Naive thymus-derived CD8-positive, alpha-beta T cell (primary cell): ENCODE measurements around the gene BET1L. TPM values are rescaled to one million over a fixed set of nuclear protein-coding genes. Genes with fewer than 3 reads are reported as not detected.
"Not testable (repeated sequence)": the region's sequence is repeated elsewhere in the genome, so short reads cannot be mapped to it uniquely, and the experiment has no call there.

ENCODE experiments used
- ATAC-seq, 2 donors: fragments of 150-1000 bp; cut with Tn5 transposase in 1 of 2; sonication (Bioruptor Pico), chemical (Tn5 transposase) in 1 of 2; 1 replicate in 1 of 2; 2 replicates in 1 of 2; pipeline ENCODE4 v1.10.0; 2021; ENCODE audit warnings: mild to moderate bottlenecking in 2 of 2, moderate library complexity in 2 of 2
- POLR2A ChIA-PET: fragments of 350-600 bp; sonication (Branson Sonifier 250); formaldehyde crosslinking; loops from one replicate; lab custom pipeline; 2021; ENCODE audit warnings: antibody characterized with exemption; lab: Charles Lee
- DNase-seq, 10 donors: peaks; one replicate each; pipeline versions ENCODE4 v3.0.0 to v3.0.0-alpha.2; 2020 to 2022
- H3K27ac Mint-ChIP-seq, 10 donors: one replicate each; pipeline ENCODE4 v1.8.0; 2020 to 2022; ENCODE audit warnings: mild to moderate bottlenecking in 10 of 10, mixed read lengths in 10 of 10, moderate library complexity in 4 of 10, inconsistent platforms in 1 of 10
- H3K27me3 Mint-ChIP-seq, 5 donors: one replicate each; pipeline ENCODE4 v1.8.0; 2021 to 2022; ENCODE audit warnings: mixed read lengths in 5 of 5
- H3K36me3 Mint-ChIP-seq, 3 donors: one replicate each; pipeline ENCODE4 v1.8.0; 2020 to 2022; ENCODE audit warnings: mixed read lengths in 3 of 3, mild to moderate bottlenecking in 2 of 3, inconsistent platforms in 1 of 3
- H3K4me1 Mint-ChIP-seq, 4 donors: one replicate each; pipeline ENCODE4 v1.8.0; 2021 to 2022; ENCODE audit warnings: mixed read lengths in 4 of 4
- H3K4me3 Mint-ChIP-seq, 10 donors: one replicate each; pipeline ENCODE4 v1.8.0; 2020 to 2022; ENCODE audit warnings: mild to moderate bottlenecking in 10 of 10, mixed read lengths in 10 of 10, moderate library complexity in 6 of 10, inconsistent platforms in 1 of 10
- H3K9me3 Mint-ChIP-seq, 9 donors: one replicate each; pipeline ENCODE4 v1.8.0; 2020 to 2022; ENCODE audit warnings: mixed read lengths in 9 of 9, mild to moderate bottlenecking in 3 of 9, inconsistent platforms in 1 of 9, moderate library complexity in 1 of 9
- polyA plus RNA-seq, 3 donors: library from polyadenylated mRNA; unstranded; fragments of 300-500 nt; fragmentation: Illumina TruSeq; gene quantifications; one replicate each; pipeline ENCODE4 v1.2.3, GENCODE V29; 2021
- total RNA-seq, 8 experiments: library from RNA in 2 of 8; stranded (reverse) in 2 of 8; gene quantifications; one replicate each; pipeline ENCODE4 v1.2.3 and lab custom pipeline; 2021 to 2026

The BET1L gene
- total and polyA plus RNA-seq, 5 experiments from 2014 or later, result 24.0 to 122 (median 75.2) TPM

GRCh38 chr11:241634-242033 is 34.4 kb upstream of the BET1L start:
- POLR2A ChIA-PET, result interaction anchor here (1.1 to 1.2 kb wide), 2 partner anchors 9 to 27 kb away, joined by 3 read pairs; no protein-coding TSS in a partner anchor
- Mint-ChIP-seq H3K27ac (peak overlapping the region in 7 of 10 donors; percentile 5 to 58 (median 28)), H3K9me3 (no peaks in the 10 kb centered on the region), H3K27me3 (no peaks in the 10 kb centered on the region), H3K4me1 (peaks cover 16 to 50% (median 42%) of the 10 kb centered on the region in 4 donors), H3K4me3 (peak overlapping the region in 1 of 10 donors; percentile 25), H3K36me3 (peaks cover 5 to 75% (median 17%) of the 10 kb centered on the region in 3 donors)
- no peak for ATAC-seq
- no peak for DNase-seq

DNA sequence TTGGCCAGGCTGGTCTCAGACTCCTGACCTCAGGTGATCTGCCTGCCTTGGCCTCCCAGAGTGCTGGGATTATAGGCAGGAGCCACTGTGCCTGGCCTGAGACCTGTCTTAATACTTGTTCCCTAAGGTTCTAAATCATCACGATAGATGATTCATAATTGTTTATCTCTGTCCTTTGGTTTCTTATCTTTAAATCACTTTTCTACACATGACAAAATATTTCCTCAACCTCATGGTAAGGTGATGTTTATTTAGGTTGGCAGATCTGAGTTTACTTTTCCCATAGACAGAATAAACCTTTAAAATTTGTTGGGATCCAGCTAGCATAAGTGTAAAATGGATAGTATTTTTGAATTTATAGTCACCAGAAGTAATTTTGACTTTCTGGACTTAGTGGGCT is 33.1 kb upstream of the BET1L start:
- H3K27me3 Mint-ChIP-seq, result no peaks in the 10 kb centered on the region
- peaks cover 7 to 62% (median 16%) of the 10 kb centered on the region in 3 donors for H3K36me3 Mint-ChIP-seq
- H3K27ac Mint-ChIP-seq, result peak overlapping the region in 3 of 10 donors; percentile 1 to 67 (median 65)
- ATAC-seq (no peak), DNase-seq (no peak)
- peaks cover 20 to 54% (median 48%) of the 10 kb centered on the region in 4 donors for H3K4me1 Mint-ChIP-seq
- POLR2A ChIA-PET, result interaction anchor here (0.6 kb wide), 1 partner anchor 35 kb away, joined by 4 read pairs; no protein-coding TSS in a partner anchor
- H3K9me3 Mint-ChIP-seq, result no peaks in the 10 kb centered on the region
- no peak overlapping the region for H3K4me3 Mint-ChIP-seq

DNA sequence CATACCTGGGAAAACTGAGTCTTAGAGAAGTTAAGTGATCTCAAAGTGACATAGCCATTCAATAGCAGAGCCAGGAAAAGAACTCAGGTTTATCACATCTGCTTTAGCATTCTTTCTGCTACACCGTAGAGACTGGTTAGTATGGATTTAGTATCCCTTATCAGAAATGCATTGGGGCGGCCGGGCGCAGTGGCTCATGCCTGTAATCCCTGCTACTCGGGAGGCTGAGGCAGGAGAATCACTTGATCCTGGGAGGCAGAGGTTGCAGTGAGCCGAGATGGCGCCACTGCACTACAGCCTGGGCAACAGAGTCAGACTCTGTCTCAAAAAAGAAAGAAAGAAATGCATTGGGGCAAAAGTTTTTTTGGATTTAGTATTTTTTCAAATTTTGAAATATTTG is 31.1 kb upstream of the BET1L start:
- H3K27ac Mint-ChIP-seq, result peak overlapping the region in 7 of 10 donors; percentile 39 to 100 (median 86)
- peaks cover 19 to 60% (median 51%) of the 10 kb centered on the region in 4 donors for H3K4me1 Mint-ChIP-seq
- not testable (repeated sequence) for H3K9me3 Mint-ChIP-seq, H3K27me3 Mint-ChIP-seq, ATAC-seq, DNase-seq
- POLR2A ChIA-PET, result interaction anchor here (1.1 to 6.3 kb wide), 5 partner anchors 8 to 169 kb away, joined by 3 to 76 read pairs (median 15); partner anchors contain the start of genes BET1L, PGGHG and RIC8A
- peak overlapping the region in 9 of 10 donors; percentile 29 to 99 (median 97) for H3K4me3 Mint-ChIP-seq
- peaks cover 4 to 43% (median 13%) of the 10 kb centered on the region in 3 donors for H3K36me3 Mint-ChIP-seq

GRCh38 chr11:236774-237767 is 29.9 kb upstream of the BET1L start, which contains the start of gene PSMD13:
Gene PSMD13 (plus strand): TSS chr11:236976. CDS start chr11:237050, 74 bp downstream.
- Mint-ChIP-seq H3K36me3 (peaks cover 4 to 40% (median 8%) of the 10 kb centered on the region in 3 donors), H3K4me1 (peaks cover 20 to 61% (median 46%) of the 10 kb centered on the region in 4 donors), H3K4me3 (peak within 1 kb of the TSS; percentile 93 to 99 (median 98))

GRCh38 chr11:235997-236773 is 29.0 kb upstream of the BET1L start, which contains the start of gene SIRT3:
Gene SIRT3 (minus strand): TSS chr11:236342. CDS start chr11:236328, 14 bp downstream.
- POLR2A ChIA-PET, result interaction anchor here (1.2 to 6.3 kb wide), 10 partner anchors 10 to 171 kb away, joined by 3 to 76 read pairs (median 7); partner anchors contain the start of genes BET1L, NLRP6, PGGHG and RIC8A
- peak within 1 kb of the TSS; percentile 89 to 100 (median 100) for H3K27ac Mint-ChIP-seq
- ATAC-seq (peak; percentile 85 to 87), DNase-seq (peak; percentile 82 to 92 (median 87))
- H3K27me3 Mint-ChIP-seq, result no peaks in the 10 kb centered on the region
- peaks cover 4 to 31% (median 5%) of the 10 kb centered on the region in 3 donors for H3K36me3 Mint-ChIP-seq
- H3K4me3 Mint-ChIP-seq, result peak within 1 kb of the TSS; percentile 93 to 99 (median 98)
- H3K9me3 Mint-ChIP-seq, result no peaks in the 10 kb centered on the region
- peaks cover 14 to 52% (median 41%) of the 10 kb centered on the region in 4 donors for H3K4me1 Mint-ChIP-seq

More at GRCh38 chr11:236774-237767, 29.9 kb upstream of the BET1L start, which contains the start of gene PSMD13:
- Mint-ChIP-seq H3K9me3 (no peaks in the 10 kb centered on the region), H3K27me3 (no peaks in the 10 kb centered on the region), H3K27ac (peak within 1 kb of the TSS; percentile 89 to 100 (median 100))
- POLR2A ChIA-PET, result interaction anchor here (0.6 to 6.3 kb wide), 16 partner anchors 10 to 219 kb away, joined by 3 to 76 read pairs (median 4); partner anchors contain the start of genes BET1L, NLRP6, PGGHG and RIC8A
- peak; percentile 80 to 83 for ATAC-seq
- peak; percentile 82 to 91 (median 86) for DNase-seq

DNA sequence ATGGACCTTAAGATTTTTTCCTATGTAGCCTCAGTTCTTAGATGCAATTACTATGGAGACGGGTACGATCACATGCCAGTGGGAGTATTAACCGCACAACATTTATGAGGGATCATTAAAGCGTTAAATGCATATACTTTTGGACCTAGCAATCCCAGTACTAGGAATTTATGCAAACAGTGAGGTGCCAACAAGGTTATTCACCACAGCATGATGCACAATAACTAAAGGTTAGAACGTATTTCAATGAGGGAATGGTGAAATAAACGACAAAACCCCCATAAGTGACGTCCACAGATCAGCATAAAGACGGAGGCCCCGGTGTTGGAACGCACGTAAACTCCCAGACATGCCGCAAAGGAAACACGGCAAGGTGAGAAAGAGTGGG is 28.4 kb upstream of the BET1L start:
- DNase-seq (peak in 4 of 10 donors; percentile 72 to 79 (median 72)), ATAC-seq (peak; percentile 41 to 48)
- peaks cover 12 to 50% (median 40%) of the 10 kb centered on the region in 4 donors for H3K4me1 Mint-ChIP-seq
- H3K27ac Mint-ChIP-seq, result peak overlapping the region; percentile 83 to 100 (median 95)
- POLR2A ChIA-PET, result interaction anchor here (1.4 to 6.3 kb wide), 6 partner anchors 14 to 171 kb away, joined by 3 to 76 read pairs (median 16); partner anchors contain the start of genes BET1L, PGGHG and RIC8A
- H3K9me3 Mint-ChIP-seq, result no peaks in the 10 kb centered on the region
- H3K27me3 Mint-ChIP-seq, result no peaks in the 10 kb centered on the region
- H3K4me3 Mint-ChIP-seq, result peak overlapping the region; percentile 83 to 97 (median 91)
- H3K36me3 Mint-ChIP-seq, result peaks cover 4 to 30% (median 4%) of the 10 kb centered on the region in 3 donors

DNA sequence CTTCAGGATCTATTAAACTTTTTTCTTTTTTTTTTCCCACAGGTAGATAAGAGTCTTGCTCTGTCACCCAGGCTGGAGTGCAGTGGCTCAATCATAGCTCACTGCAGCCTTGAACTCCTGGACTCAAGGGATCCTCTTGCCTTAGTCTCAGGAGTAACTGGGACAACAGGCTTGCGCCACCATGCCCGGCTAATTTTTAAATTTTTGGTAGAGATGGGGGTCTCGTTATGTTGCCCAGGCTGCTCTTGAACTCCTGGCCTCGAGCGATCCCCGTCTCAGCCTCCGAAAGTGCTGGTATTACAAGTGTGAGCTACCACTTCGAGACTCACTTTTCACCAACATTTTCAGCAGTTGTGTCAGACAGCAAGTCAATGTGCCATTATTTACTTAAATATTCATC is 28.0 kb upstream of the BET1L start:
- ATAC-seq (no peak), DNase-seq (no peak)
- peak overlapping the region; percentile 83 to 97 (median 91) for H3K4me3 Mint-ChIP-seq
- peaks cover 12 to 47% (median 39%) of the 10 kb centered on the region in 4 donors for H3K4me1 Mint-ChIP-seq
- peaks cover 4 to 31% (median 6%) of the 10 kb centered on the region in 3 donors for H3K36me3 Mint-ChIP-seq
- H3K27me3 Mint-ChIP-seq, result no peaks in the 10 kb centered on the region
- POLR2A ChIA-PET, result interaction anchor here (0.7 to 6.3 kb wide), 7 partner anchors 10 to 221 kb away, joined by 3 to 76 read pairs (median 3); partner anchors contain the start of genes BET1L and RIC8A
- peak overlapping the region; percentile 83 to 100 (median 95) for H3K27ac Mint-ChIP-seq
- no peaks in the 10 kb centered on the region for H3K9me3 Mint-ChIP-seq

DNA sequence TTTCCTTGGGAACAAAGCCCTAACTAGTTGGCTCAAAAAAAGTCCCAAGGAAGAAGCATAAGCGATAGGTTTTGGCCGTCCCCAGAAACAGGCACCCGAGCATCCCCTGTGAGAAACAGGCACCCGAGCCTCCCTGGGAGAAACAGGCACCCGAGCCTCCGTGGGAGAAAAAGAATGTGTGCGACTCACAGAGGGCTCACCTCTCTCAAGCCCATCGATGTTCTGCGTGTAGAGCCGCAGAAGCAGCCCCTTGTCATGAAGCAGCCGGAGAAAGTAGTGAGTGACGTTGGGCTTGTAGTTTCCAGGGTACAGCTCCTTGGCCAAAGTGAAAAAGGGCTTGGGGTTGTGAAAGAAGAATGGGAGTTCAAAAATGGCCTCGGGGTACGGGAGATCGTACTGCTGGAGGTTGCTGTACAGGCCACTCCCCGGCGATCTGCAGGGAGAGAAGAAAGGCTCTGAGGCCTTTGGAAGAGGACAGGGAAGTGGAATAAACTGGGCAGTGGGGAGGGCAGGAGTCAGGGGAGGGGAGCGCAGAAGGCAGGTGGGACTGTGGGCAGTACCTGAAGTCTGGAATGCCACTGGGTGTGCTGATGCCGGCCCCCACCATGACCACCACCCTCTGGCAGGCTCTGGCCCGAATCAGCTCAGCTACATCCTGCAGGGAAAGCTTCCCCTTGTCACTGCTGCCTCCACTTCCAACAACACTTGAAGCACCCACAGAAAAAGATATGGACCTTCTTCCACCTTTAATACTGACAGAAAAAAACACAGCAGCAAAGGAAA is 25.8 kb upstream of the BET1L start:
- Mint-ChIP-seq H3K27me3 (no peaks in the 10 kb centered on the region), H3K4me3 (no peak overlapping the region), H3K4me1 (peaks cover 11 to 40% (median 25%) of the 10 kb centered on the region in 4 donors), H3K9me3 (no peaks in the 10 kb centered on the region), H3K27ac (peak overlapping the region in 5 of 10 donors; percentile 51 to 92 (median 62)), H3K36me3 (peaks cover 4 to 31% (median 4%) of the 10 kb centered on the region in 3 donors)
- POLR2A ChIA-PET, result interaction anchor here (0.5 to 6.3 kb wide), 2 partner anchors 24 to 25 kb away, joined by 3 to 76 read pairs; partner anchors contain the start of genes BET1L and RIC8A
- DNase-seq (no peak), ATAC-seq (no peak)

- Mint-ChIP-seq H3K9me3 (no peaks in the 10 kb centered on the region), H3K4me1 (peaks cover 9 to 34% (median 10%) of the 10 kb centered on the region in 4 donors), H3K36me3 (peaks cover 0 to 43% (median 2%) of the 10 kb centered on the region in 3 donors), H3K27me3 (no peaks in the 10 kb centered on the region), H3K4me3 (no peak overlapping the region), H3K27ac (peak overlapping the region in 1 of 10 donors; percentile 25)
- no peak for ATAC-seq
- POLR2A ChIA-PET, result interaction anchor here (0.7 to 2.0 kb wide), 4 partner anchors 15 to 562 kb away, joined by 4 to 7 read pairs (median 4); no protein-coding TSS in a partner anchor
- DNase-seq, result no peak
These were observed 23.2 kb upstream of the BET1L start for GRCh38 chr11:230431-230830.

DNA sequence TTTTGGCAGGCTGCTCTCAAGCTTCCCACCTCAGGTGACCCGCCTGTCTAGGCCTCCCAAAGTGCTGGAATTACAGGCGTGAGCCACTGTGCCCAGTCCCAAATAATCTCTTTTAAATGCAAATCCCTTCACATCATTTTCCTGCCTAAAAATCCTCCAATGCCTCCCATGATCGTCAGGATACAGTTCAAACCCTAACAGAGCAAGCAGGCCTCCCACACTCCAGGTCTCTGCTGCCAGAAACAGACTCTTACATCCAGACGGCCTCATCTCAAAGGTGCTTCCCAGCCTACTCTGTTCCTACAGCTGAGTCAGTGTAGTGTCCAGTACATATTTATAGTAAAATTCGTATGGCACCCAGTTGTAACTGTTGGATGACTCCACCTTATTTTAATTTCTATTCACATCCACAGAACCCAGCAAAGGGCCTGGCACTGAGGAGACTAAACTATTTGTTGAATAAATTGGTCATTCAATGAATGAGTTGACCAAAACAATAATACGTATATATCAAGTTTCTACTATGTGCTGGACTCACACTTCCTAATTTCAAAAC is 20.7 kb upstream of the BET1L start:
- no peak for DNase-seq
- Mint-ChIP-seq H3K4me1 (peaks cover 4 to 19% (median 6%) of the 10 kb centered on the region in 4 donors), H3K27me3 (no peaks in the 10 kb centered on the region), H3K4me3 (no peak overlapping the region), H3K36me3 (peaks cover 0 to 47% (median 2%) of the 10 kb centered on the region in 3 donors), H3K27ac (peak overlapping the region in 2 of 10 donors; percentile 4 to 40), H3K9me3 (no peaks in the 10 kb centered on the region)
- POLR2A ChIA-PET, result interaction anchor here (0.7 to 1.2 kb wide), 2 partner anchors 19 to 279 kb away, joined by 3 read pairs; no protein-coding TSS in a partner anchor
- no peak for ATAC-seq
